Measurements from ENCODE around the gene IGFBP2. TPM values are rescaled to one million over a fixed set of nuclear protein-coding genes. Genes with fewer than 3 reads are reported as not detected.

IGFBP2 gene
- total RNA-seq, 1 experiment from 2014 or later: not detected

- Histone ChIP-seq H3K36me3 (ENCODE audit: insufficient read depth, low read length) (no peaks in the 10 kb centered on the region), H4K20me1 (ENCODE audit: insufficient read depth, low read depth, low read length) (no peaks in the 10 kb centered on the region), H3K9me3 (ENCODE audit: low read length) (no peaks in the 10 kb centered on the region), H3K9me2 (replicated peaks; ENCODE audit: insufficient read depth, low read length) (no peaks in the 10 kb centered on the region), H3K4me3 (ENCODE audit: low read length) (peak overlapping the region; percentile 59), H3K27me3 (ENCODE audit: low read length) (no peaks in the 10 kb centered on the region), H3K27ac (ENCODE audit: low read length) (no peak overlapping the region), H2AFZ (ENCODE audit: low read length) (peak overlapping the region; percentile 89; the same call in 1 of the 2 replicates), H3K79me2 (ENCODE audit: low read length) (no peaks in the 10 kb centered on the region), H3K4me1 (ENCODE audit: low read length) (peaks cover 11% of the 10 kb centered on the region), H3K4me2 (ENCODE audit: low read depth, low read length, poor library complexity, severe bottlenecking) (peak overlapping the region; percentile 56), H3K9ac (ENCODE audit: low read length) (peak overlapping the region; percentile 49)
- DNase-seq: peak; percentile 59
Measured at GRCh38 chr2:216606551-216607276, 26.5 kb upstream of the IGFBP2 start.

- Histone ChIP-seq H3K4me3 (ENCODE audit: low read length) (no peak overlapping the region), H3K9ac (ENCODE audit: low read length) (no peak overlapping the region), H3K4me1 (ENCODE audit: low read length) (peaks cover 11% of the 10 kb centered on the region), H3K36me3 (ENCODE audit: insufficient read depth, low read length) (no peaks in the 10 kb centered on the region), H2AFZ (ENCODE audit: low read length) (0 out of 2 replicates have a peak overlapping the region, but pooled peaks have one; percentile 89), H4K20me1 (ENCODE audit: insufficient read depth, low read depth, low read length) (no peaks in the 10 kb centered on the region), H3K79me2 (ENCODE audit: low read length) (no peaks in the 10 kb centered on the region), H3K27ac (ENCODE audit: low read length) (no peak overlapping the region), H3K9me3 (ENCODE audit: low read length) (no peaks in the 10 kb centered on the region), H3K9me2 (replicated peaks; ENCODE audit: insufficient read depth, low read length) (no peaks in the 10 kb centered on the region), H3K27me3 (ENCODE audit: low read length) (no peaks in the 10 kb centered on the region), H3K4me2 (ENCODE audit: low read depth, low read length, poor library complexity, severe bottlenecking) (no peak overlapping the region)
- DNase-seq: no peak
Measured at GRCh38 chr2:216607277-216607560, 26.0 kb upstream of the IGFBP2 start.

DNA sequence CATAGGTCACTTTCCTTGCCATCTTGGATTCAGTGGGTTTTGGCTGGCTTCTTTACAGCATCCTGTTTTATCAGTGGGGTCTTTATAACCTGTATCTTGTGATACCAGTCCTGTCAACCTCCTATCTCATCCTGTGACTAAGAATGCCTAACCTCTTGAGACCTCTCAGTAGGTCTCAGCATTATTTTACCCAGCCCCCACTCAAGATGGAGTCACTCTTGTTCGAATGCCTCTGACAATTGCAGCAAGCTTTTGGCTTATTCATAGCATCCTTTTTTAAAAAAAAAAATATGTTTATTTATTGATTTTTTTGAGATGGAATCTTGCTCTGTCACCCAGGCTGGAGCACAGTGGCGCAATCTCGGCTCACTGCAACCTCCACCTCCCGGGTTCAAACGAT lies 24.7 kb upstream of the IGFBP2 start:
- H4K20me1 ChIP-seq (ENCODE audit: insufficient read depth, low read depth, low read length): no peaks in the 10 kb centered on the region
- no peaks in the 10 kb centered on the region for H3K9me3 ChIP-seq (ENCODE audit: low read length)
- no peak overlapping the region for H3K27ac ChIP-seq (ENCODE audit: low read length)
- no peak overlapping the region for H3K9ac ChIP-seq (ENCODE audit: low read length)
- H3K36me3 ChIP-seq (ENCODE audit: insufficient read depth, low read length): no peaks in the 10 kb centered on the region
- H3K4me3 ChIP-seq (ENCODE audit: low read length): no peak overlapping the region
- H3K27me3 ChIP-seq (ENCODE audit: low read length): no peaks in the 10 kb centered on the region
- no peaks in the 10 kb centered on the region for H3K79me2 ChIP-seq (ENCODE audit: low read length)
- no peak for DNase-seq
- H3K9me2 ChIP-seq (replicated peaks; ENCODE audit: insufficient read depth, low read length): no peaks in the 10 kb centered on the region
- H3K4me1 ChIP-seq (ENCODE audit: low read length): peaks cover 11% of the 10 kb centered on the region
- no peak overlapping the region for H3K4me2 ChIP-seq (ENCODE audit: low read depth, low read length, poor library complexity, severe bottlenecking)
- H2AFZ ChIP-seq (ENCODE audit: low read length): no peak overlapping the region

DNA sequence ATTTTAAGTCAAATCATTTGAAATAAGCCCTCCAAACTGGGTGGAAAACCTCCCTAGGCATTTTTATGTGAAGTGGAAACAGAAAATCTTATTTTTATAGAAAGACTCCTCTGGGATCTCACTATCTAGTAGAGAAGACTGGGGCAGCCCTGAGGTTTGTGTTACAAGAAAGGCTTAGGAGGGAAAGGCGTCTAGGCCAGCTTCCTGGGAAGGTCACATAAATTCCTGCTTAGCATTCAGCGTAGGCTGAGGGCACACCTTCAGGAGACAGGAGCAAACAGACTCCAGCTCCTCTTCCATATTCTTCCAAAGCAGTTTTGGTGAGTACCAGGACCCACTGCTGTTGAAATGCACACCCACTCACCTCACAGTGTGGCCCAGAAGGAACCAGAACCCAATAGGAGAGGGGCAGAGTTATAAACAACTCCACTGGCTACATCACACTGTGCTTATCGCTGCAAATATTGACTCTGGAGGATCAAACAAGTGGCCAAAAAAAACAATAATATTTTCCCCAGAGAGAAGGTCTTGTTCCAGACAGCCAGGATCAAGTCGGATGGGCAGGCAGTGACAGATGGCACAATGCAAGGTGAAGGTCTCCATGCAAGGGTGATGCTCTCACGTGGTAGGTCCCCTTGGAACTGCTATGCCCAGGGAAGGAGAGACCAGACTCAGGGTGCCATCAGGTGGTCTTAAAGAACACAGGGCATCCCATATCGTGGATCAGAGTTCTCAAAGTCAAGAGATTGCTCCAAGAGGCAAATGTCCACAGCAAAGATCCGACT lies 17.7 kb upstream of the IGFBP2 start:
- no peak overlapping the region for H3K9ac ChIP-seq (ENCODE audit: low read length)
- DNase-seq: no peak
- H4K20me1 ChIP-seq (ENCODE audit: insufficient read depth, low read depth, low read length): no peaks in the 10 kb centered on the region
- no peak overlapping the region for H3K4me2 ChIP-seq (ENCODE audit: low read depth, low read length, poor library complexity, severe bottlenecking)
- no peaks in the 10 kb centered on the region for H3K36me3 ChIP-seq (ENCODE audit: insufficient read depth, low read length)
- H3K27me3 ChIP-seq (ENCODE audit: low read length): no peaks in the 10 kb centered on the region
- no peaks in the 10 kb centered on the region for H3K9me2 ChIP-seq (replicated peaks; ENCODE audit: insufficient read depth, low read length)
- H3K27ac ChIP-seq (ENCODE audit: low read length): no peak overlapping the region
- H3K9me3 ChIP-seq (ENCODE audit: low read length): no peaks in the 10 kb centered on the region
- no peaks in the 10 kb centered on the region for H3K79me2 ChIP-seq (ENCODE audit: low read length)
- no peak overlapping the region for H2AFZ ChIP-seq (ENCODE audit: low read length)
- no peaks in the 10 kb centered on the region for H3K4me1 ChIP-seq (ENCODE audit: low read length)
- no peak overlapping the region for H3K4me3 ChIP-seq (ENCODE audit: low read length)

GRCh38 chr2:216616083-216616678 lies 17.0 kb upstream of the IGFBP2 start:
- Histone ChIP-seq H3K27ac (ENCODE audit: low read length) (no peak overlapping the region), H3K36me3 (ENCODE audit: insufficient read depth, low read length) (no peaks in the 10 kb centered on the region), H3K4me1 (ENCODE audit: low read length) (no peaks in the 10 kb centered on the region), H3K27me3 (ENCODE audit: low read length) (no peaks in the 10 kb centered on the region), H2AFZ (ENCODE audit: low read length) (no peak overlapping the region), H3K4me2 (ENCODE audit: low read depth, low read length, poor library complexity, severe bottlenecking) (no peak overlapping the region), H3K79me2 (ENCODE audit: low read length) (no peaks in the 10 kb centered on the region), H3K9ac (ENCODE audit: low read length) (no peak overlapping the region), H3K4me3 (ENCODE audit: low read length) (no peak overlapping the region), H3K9me2 (replicated peaks; ENCODE audit: insufficient read depth, low read length) (no peaks in the 10 kb centered on the region), H4K20me1 (ENCODE audit: insufficient read depth, low read depth, low read length) (no peaks in the 10 kb centered on the region), H3K9me3 (ENCODE audit: low read length) (no peaks in the 10 kb centered on the region)
- no peak for DNase-seq

DNA sequence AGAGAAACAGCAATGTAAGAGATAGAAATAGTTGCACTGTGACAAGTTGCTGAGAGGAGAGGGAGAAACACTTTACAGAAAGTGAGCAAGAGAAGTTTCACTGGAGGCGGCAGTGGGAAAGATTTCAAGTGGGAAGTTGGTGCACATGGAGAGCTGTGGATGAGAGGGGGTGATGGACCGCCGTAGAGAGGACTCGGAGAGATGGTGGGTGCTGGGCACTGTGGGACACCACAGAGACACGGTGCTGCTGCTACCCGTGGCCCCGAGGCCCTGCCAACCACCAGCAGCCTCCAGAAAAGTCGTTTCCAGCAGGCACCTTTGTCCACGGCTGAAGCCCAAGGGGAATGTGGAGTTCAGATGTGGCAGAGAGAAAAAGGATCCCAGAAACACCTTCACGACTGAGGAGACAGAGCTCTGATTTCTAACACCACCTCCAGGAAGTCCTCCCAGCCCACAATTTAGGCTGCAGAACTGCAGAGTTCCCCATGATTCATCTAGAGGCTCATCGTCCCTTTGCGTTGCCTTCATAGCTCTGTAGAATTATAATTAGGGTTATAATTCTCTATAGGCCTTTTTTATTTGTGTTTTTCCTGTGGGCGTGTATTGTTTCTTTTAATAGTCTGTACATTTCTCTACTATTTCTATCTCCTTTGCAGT lies 15.9 kb upstream of the IGFBP2 start:
- DNase-seq: no peak
- Histone ChIP-seq H3K4me2 (ENCODE audit: low read depth, low read length, poor library complexity, severe bottlenecking) (no peak overlapping the region), H3K79me2 (ENCODE audit: low read length) (no peaks in the 10 kb centered on the region), H3K4me1 (ENCODE audit: low read length) (no peaks in the 10 kb centered on the region), H3K36me3 (ENCODE audit: insufficient read depth, low read length) (no peaks in the 10 kb centered on the region), H3K9ac (ENCODE audit: low read length) (no peak overlapping the region), H3K9me3 (ENCODE audit: low read length) (no peaks in the 10 kb centered on the region), H2AFZ (ENCODE audit: low read length) (no peak overlapping the region), H3K9me2 (replicated peaks; ENCODE audit: insufficient read depth, low read length) (no peaks in the 10 kb centered on the region), H3K4me3 (ENCODE audit: low read length) (no peak overlapping the region), H4K20me1 (ENCODE audit: insufficient read depth, low read depth, low read length) (no peaks in the 10 kb centered on the region), H3K27ac (ENCODE audit: low read length) (no peak overlapping the region), H3K27me3 (ENCODE audit: low read length) (no peaks in the 10 kb centered on the region)

GRCh38 chr2:216618785-216619184 lies 14.4 kb upstream of the IGFBP2 start:
- Histone ChIP-seq H3K36me3 (ENCODE audit: insufficient read depth, low read length) (no peaks in the 10 kb centered on the region), H3K4me1 (ENCODE audit: low read length) (peaks cover 4% of the 10 kb centered on the region; the same call in 1 of the 2 replicates), H3K27ac (ENCODE audit: low read length) (no peak overlapping the region), H3K79me2 (ENCODE audit: low read length) (no peaks in the 10 kb centered on the region), H2AFZ (ENCODE audit: low read length) (no peak overlapping the region), H3K4me3 (ENCODE audit: low read length) (no peak overlapping the region), H3K4me2 (ENCODE audit: low read depth, low read length, poor library complexity, severe bottlenecking) (no peak overlapping the region), H3K27me3 (ENCODE audit: low read length) (no peaks in the 10 kb centered on the region), H3K9me2 (replicated peaks; ENCODE audit: insufficient read depth, low read length) (no peaks in the 10 kb centered on the region), H3K9me3 (ENCODE audit: low read length) (no peaks in the 10 kb centered on the region), H3K9ac (ENCODE audit: low read length) (no peak overlapping the region), H4K20me1 (ENCODE audit: insufficient read depth, low read depth, low read length) (no peaks in the 10 kb centered on the region)
- DNase-seq: no peak

All from Karpas-422 (cell line).